PFSK-1 (cell line): ENCODE data around the gene BLOC1S4.

ENCODE experiments used
- FOXP2 ChIP-seq: optimal IDR thresholded peaks from 2 replicates; pipeline ENCODE3; 2011; ENCODE audit warnings: borderline replicate concordance, control low read depth, inconsistent platforms; ENCODE audit not compliant: insufficient read depth; ENCODE audit errors: extremely low read length, extremely low read depth
- POLR2AphosphoS5 ChIP-seq: IDR thresholded peaks from 2 replicates; pipeline ENCODE4 v1.6.1; 2012; ENCODE audit warnings: low read depth, mild to moderate bottlenecking, control low read depth, low read length, moderate library complexity
- SIN3A ChIP-seq: IDR thresholded peaks from 2 replicates; pipeline ENCODE4 v1.6.1; 2012; ENCODE audit warnings: mild to moderate bottlenecking, low read length, moderate library complexity, borderline replicate concordance; ENCODE audit not compliant: insufficient read depth
- TAF1 ChIP-seq: IDR thresholded peaks from 2 replicates; pipeline ENCODE4 v1.6.1; 2012; ENCODE audit warnings: low read length, control low read depth, borderline replicate concordance; ENCODE audit not compliant: insufficient read depth
- TF ChIP-seq, protein P1 (sequence below), 2 experiments: IDR thresholded peaks; 2 replicates each; pipeline versions ENCODE4 v1.6.1 to v1.8.0; 2011 to 2012; ENCODE audit warnings: low read depth in 2 of 2, low read length in 2 of 2, control low read depth in 1 of 2, inconsistent platforms in 1 of 2, mild to moderate bottlenecking in 1 of 2, moderate library complexity in 1 of 2; ENCODE audit not compliant: insufficient read depth in 1 of 2

- TF ChIP-seq POLR2AphosphoS5 (no peak), SIN3A (no peak), FOXP2 (no peak), TAF1 (no peak)
- TF ChIP-seq, protein P1, sequence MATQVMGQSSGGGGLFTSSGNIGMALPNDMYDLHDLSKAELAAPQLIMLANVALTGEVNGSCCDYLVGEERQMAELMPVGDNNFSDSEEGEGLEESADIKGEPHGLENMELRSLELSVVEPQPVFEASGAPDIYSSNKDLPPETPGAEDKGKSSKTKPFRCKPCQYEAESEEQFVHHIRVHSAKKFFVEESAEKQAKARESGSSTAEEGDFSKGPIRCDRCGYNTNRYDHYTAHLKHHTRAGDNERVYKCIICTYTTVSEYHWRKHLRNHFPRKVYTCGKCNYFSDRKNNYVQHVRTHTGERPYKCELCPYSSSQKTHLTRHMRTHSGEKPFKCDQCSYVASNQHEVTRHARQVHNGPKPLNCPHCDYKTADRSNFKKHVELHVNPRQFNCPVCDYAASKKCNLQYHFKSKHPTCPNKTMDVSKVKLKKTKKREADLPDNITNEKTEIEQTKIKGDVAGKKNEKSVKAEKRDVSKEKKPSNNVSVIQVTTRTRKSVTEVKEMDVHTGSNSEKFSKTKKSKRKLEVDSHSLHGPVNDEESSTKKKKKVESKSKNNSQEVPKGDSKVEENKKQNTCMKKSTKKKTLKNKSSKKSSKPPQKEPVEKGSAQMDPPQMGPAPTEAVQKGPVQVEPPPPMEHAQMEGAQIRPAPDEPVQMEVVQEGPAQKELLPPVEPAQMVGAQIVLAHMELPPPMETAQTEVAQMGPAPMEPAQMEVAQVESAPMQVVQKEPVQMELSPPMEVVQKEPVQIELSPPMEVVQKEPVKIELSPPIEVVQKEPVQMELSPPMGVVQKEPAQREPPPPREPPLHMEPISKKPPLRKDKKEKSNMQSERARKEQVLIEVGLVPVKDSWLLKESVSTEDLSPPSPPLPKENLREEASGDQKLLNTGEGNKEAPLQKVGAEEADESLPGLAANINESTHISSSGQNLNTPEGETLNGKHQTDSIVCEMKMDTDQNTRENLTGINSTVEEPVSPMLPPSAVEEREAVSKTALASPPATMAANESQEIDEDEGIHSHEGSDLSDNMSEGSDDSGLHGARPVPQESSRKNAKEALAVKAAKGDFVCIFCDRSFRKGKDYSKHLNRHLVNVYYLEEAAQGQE (IDR thresholded peaks at IDR 0.05; ENCODE audit: insufficient read depth in 1 of 2, low read depth in 2 of 2, low read length in 2 of 2), result no peak
These were observed 39.2 kb downstream of the BLOC1S4 start for GRCh38 chr4:6755088-6755753.
